Peyer's patch (tissue), 4 donors: ENCODE results near the gene RSRC1.

Experiments used
- POLR2A ChIP-seq, 2 donors: fragments of 450-650 bp; IDR thresholded peaks; one replicate each; pipeline ENCODE4 v1.5.1; 2017; ENCODE audit warnings: antibody characterized with exemption in 2 of 2, mild to moderate bottlenecking in 2 of 2, moderate library complexity in 2 of 2
- TF ChIP-seq, protein P1 (sequence below), 6 experiments: fragments of 450-650 bp in 4 of 6; fragments of 200-600 bp in 2 of 6; sonication (generic) in 1 of 6; IDR thresholded peaks; one replicate each; pipeline ENCODE4 v1.5.1; 2017 to 2019; ENCODE audit warnings: antibody characterized with exemption in 6 of 6, mild to moderate bottlenecking in 3 of 6, moderate library complexity in 1 of 6

DNA sequence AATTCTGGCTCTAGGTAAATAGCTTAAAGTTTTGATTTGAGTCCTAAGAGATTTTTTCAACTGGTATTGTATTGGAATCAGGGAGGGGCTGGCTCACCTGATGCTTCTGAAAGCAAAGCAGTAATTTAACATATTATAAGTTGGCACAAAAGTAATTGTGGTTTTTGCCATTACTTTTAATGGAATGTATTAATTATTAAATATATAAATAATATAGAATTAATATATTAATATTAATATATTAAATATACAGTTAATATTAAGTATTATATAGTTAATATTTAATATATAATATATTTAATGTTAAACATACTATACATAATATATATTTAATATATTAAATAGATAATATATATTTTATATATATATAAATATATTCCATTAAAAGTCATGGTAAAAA is 10.4 kb downstream of the RSRC1 start:
- TF ChIP-seq, protein P1, sequence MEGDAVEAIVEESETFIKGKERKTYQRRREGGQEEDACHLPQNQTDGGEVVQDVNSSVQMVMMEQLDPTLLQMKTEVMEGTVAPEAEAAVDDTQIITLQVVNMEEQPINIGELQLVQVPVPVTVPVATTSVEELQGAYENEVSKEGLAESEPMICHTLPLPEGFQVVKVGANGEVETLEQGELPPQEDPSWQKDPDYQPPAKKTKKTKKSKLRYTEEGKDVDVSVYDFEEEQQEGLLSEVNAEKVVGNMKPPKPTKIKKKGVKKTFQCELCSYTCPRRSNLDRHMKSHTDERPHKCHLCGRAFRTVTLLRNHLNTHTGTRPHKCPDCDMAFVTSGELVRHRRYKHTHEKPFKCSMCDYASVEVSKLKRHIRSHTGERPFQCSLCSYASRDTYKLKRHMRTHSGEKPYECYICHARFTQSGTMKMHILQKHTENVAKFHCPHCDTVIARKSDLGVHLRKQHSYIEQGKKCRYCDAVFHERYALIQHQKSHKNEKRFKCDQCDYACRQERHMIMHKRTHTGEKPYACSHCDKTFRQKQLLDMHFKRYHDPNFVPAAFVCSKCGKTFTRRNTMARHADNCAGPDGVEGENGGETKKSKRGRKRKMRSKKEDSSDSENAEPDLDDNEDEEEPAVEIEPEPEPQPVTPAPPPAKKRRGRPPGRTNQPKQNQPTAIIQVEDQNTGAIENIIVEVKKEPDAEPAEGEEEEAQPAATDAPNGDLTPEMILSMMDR (IDR thresholded peaks at IDR 0.05), result no peak
- no peak for TF ChIP-seq POLR2A (IDR thresholded peaks at IDR 0.05)
